HepG2 (cell line): ENCODE measurements around the gene ARPC1A. TPM values are rescaled to one million over a fixed set of nuclear protein-coding genes. Genes with fewer than 3 reads are reported as not detected.
A peak's percentile ranks its signal among the peaks of the same experiment; 100 is the strongest.

Experiments used
- ADNP ChIP-seq: sonication (generic); formaldehyde crosslinking; IDR thresholded peaks from 2 replicates; pipeline ENCODE4 v1.4.0; 2020; ENCODE audit warnings: missing genetic modification reagents
- CBFB ChIP-seq: sonication (generic); formaldehyde crosslinking; IDR thresholded peaks from 2 replicates; pipeline ENCODE4 v1.4.0; 2020; ENCODE audit warnings: missing genetic modification reagents
- DPF2 ChIP-seq: sonication (generic); formaldehyde crosslinking; IDR thresholded peaks from 2 replicates; pipeline ENCODE4 v1.4.0; 2020; ENCODE audit warnings: mild to moderate bottlenecking, low read depth, missing genetic modification reagents, borderline replicate concordance
- FOSL2 ChIP-seq: sonication (generic); formaldehyde crosslinking; IDR thresholded peaks from 2 replicates; pipeline ENCODE4 v1.4.0; 2020; ENCODE audit warnings: missing genetic modification reagents
- KLF6 ChIP-seq: IDR thresholded peaks from 2 replicates; pipeline ENCODE4 v1.8.0; 2016; ENCODE audit warnings: missing biosample characterization, missing genetic modification reagents
- KMT2A ChIP-seq: sonication (generic); formaldehyde crosslinking; IDR thresholded peaks from 2 replicates; pipeline ENCODE4 v1.4.0; 2020; ENCODE audit warnings: missing genetic modification reagents
- MED13 ChIP-seq: sonication (generic); formaldehyde crosslinking; IDR thresholded peaks from 2 replicates; pipeline ENCODE4 v1.5.0; 2020; ENCODE audit warnings: missing genetic modification reagents
- MTF1 ChIP-seq: sonication (generic); formaldehyde crosslinking; IDR thresholded peaks from 2 replicates; pipeline ENCODE4 v1.5.0; 2020; ENCODE audit warnings: missing genetic modification reagents
- NFE2L2 ChIP-seq: fragments of 150-350 bp; IDR thresholded peaks from 2 replicates; pipeline ENCODE4 v1.6.1; 2014; ENCODE audit warnings: low read length
- PTBP1 ChIP-seq: fragments of 200-400 bp; formaldehyde crosslinking; IDR thresholded peaks from 2 replicates; pipeline ENCODE4 v1.6.1; 2018; ENCODE audit warnings: low read length, low read depth; ENCODE audit not compliant: poor library complexity, severe bottlenecking
- SP1 ChIP-seq, 2 experiments: fragments of 450-650 bp in 1 of 2; sonication (generic) in 1 of 2; formaldehyde crosslinking in 1 of 2; IDR thresholded peaks; 2 replicates each; pipeline versions ENCODE4 v1.4.0 to v1.6.1; 2016 to 2020; ENCODE audit warnings: missing genetic modification reagents in 1 of 2
- SYNCRIP ChIP-seq: fragments of 200-400 bp; formaldehyde crosslinking; IDR thresholded peaks from 2 replicates; pipeline ENCODE4 v1.6.1; 2018; ENCODE audit warnings: mild to moderate bottlenecking, low read depth, low read length; ENCODE audit not compliant: insufficient read depth
- TEAD2 ChIP-seq: sonication (generic); formaldehyde crosslinking; IDR thresholded peaks from 2 replicates; pipeline ENCODE4 v1.9.0; 2021; ENCODE audit warnings: missing genetic modification reagents
- THYN1 ChIP-seq: sonication (generic); formaldehyde crosslinking; IDR thresholded peaks from 2 replicates; pipeline ENCODE4 v1.8.1; 2023; ENCODE audit warnings: low read depth, mild to moderate bottlenecking, moderate library complexity, missing genetic modification reagents, borderline replicate concordance
- ZEB1 ChIP-seq: IDR thresholded peaks from 2 replicates; pipeline ENCODE4 v1.6.1; 2012; ENCODE audit warnings: mild to moderate bottlenecking, low read depth, inconsistent platforms; ENCODE audit not compliant: insufficient replicate concordance
- ZNF432 ChIP-seq: sonication (generic); formaldehyde crosslinking; IDR thresholded peaks from 2 replicates; pipeline ENCODE4 v1.5.0; 2020; ENCODE audit warnings: missing genetic modification reagents, mild to moderate bottlenecking, borderline replicate concordance
- ZNF619 ChIP-seq: sonication (generic); formaldehyde crosslinking; IDR thresholded peaks from 2 replicates; pipeline ENCODE4 v1.4.0; 2020; ENCODE audit warnings: mild to moderate bottlenecking, missing genetic modification reagents
- polyA plus RNA-seq, 8 experiments: library from polyadenylated mRNA; depleted of rRNA in 3 of 8; stranded (reverse) in 7 of 8; unstranded in 1 of 8; fragments of >200 nt; fragmentation: Illumina TruSeq in 4 of 8; extraction: Trizol in 4 of 8; gene quantifications; 2 replicates each; pipeline versions ENCODE4 v1.2.1 to v1.2.3, GENCODE V29; 2011 to 2016; ENCODE audit warnings: low read depth in 4 of 8, missing spikeins in 1 of 8, mixed read lengths in 1 of 8; ENCODE audit not compliant: insufficient read depth in 1 of 8
- total RNA-seq, 5 experiments: library from RNA; depleted of rRNA; stranded (reverse); fragments of >200 nt; fragmentation: Illumina TruSeq; extraction: Trizol; gene quantifications; 2 replicates each; pipeline ENCODE4 v1.2.3, GENCODE V29; 2016; ENCODE audit warnings: low read depth in 1 of 5
- TF ChIP-seq, protein P1 (sequence below): sonication (generic); formaldehyde crosslinking; IDR thresholded peaks from 2 replicates; pipeline ENCODE4 v1.4.0; 2020; ENCODE audit warnings: low read depth, mild to moderate bottlenecking, missing genetic modification reagents
- TF ChIP-seq, protein P2 (sequence below): fragments of 450-650 bp; IDR thresholded peaks from 2 replicates; pipeline ENCODE4 v1.6.1; 2017
- TF ChIP-seq, protein P3 (sequence below): sonication (generic); formaldehyde crosslinking; IDR thresholded peaks from 2 replicates; pipeline ENCODE4 v1.8.1; 2023; ENCODE audit warnings: missing genetic modification reagents, mild to moderate bottlenecking, borderline replicate concordance
- TF ChIP-seq, protein P4 (sequence below): sonication (generic); formaldehyde crosslinking; IDR thresholded peaks from 2 replicates; pipeline ENCODE4 v1.8.0; 2022; ENCODE audit warnings: missing genetic modification reagents, mild to moderate bottlenecking, borderline replicate concordance
- TF ChIP-seq, protein P5 (sequence below): fragments of 450-650 bp; IDR thresholded peaks from 2 replicates; pipeline ENCODE4 v1.6.1; 2016
- TF ChIP-seq, protein P6 (sequence below): sonication (generic); formaldehyde crosslinking; IDR thresholded peaks from 2 replicates; pipeline ENCODE4 v1.4.0; 2020; ENCODE audit warnings: missing genetic modification reagents

ARPC1A gene
- total and polyA plus RNA-seq, 2 of the 13 experiments (the other 11 are each of a cell fraction or from before 2014, with no cell fraction given) = 44.3 to 88.5 TPM

DNA sequence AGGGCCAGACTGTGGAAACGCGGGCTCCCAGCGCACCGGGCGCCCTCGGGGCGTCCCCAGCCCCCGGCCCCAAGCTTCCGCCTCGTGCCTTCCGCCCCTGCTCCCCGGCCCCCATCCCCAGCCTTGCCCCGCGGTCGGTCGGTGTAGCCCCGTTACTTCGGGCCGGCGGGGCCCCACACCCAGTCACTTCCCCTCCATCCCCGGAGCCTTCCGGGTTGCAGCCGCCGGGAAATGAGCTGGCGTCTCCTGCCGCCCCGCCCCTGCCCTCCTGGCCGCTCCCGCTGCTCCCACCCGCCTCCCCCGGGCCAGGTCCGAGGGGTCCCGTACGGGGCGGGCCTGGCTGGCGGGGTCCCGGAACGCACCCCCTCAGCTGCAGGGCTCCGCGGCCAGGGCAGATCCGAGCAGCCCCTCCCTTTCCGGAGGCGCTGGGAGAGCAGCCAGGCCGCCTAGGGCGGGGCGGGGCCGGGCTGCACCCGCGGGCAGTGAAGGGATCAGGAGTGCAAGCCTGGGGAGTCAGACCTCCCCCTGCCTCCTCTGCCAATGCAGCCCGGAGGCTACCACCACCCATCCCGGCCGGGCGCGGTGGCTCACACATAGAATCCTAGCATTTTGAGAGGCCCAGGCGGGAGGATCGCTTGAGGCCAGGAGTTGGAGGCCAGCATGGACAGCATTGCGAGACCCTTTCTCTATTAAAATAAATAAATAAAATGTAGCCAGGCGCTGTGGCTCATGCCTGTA is 49.5 kb downstream of the ARPC1A start (continued):
- TF ChIP-seq KLF6 (CRISPR knock-in tag) (no peak), PTBP1 (no peak), DPF2 (CRISPR knock-in tag) (no peak), ZEB1 (no peak), TEAD2 (CRISPR knock-in tag) (no peak), SP1 (IDR thresholded peaks at IDR 0.05) (no peak), SP1 (CRISPR knock-in tag; IDR thresholded peaks at IDR 0.05) (peak; percentile 45; the same call in 1 of the 2 replicates), MED13 (no peak; the same call in 1 of the 2 replicates), SYNCRIP (no peak), ADNP (CRISPR knock-in tag) (no peak), MTF1 (CRISPR knock-in tag) (no peak), NFE2L2 (no peak), THYN1 (no peak), ZNF432 (no peak), ZNF619 (CRISPR knock-in tag) (no peak), KMT2A (CRISPR knock-in tag) (no peak), CBFB (0 out of 2 replicates have a peak, but pooled peaks have one; percentile 17), FOSL2 (CRISPR knock-in tag) (no peak)
- TF ChIP-seq, protein P1, sequence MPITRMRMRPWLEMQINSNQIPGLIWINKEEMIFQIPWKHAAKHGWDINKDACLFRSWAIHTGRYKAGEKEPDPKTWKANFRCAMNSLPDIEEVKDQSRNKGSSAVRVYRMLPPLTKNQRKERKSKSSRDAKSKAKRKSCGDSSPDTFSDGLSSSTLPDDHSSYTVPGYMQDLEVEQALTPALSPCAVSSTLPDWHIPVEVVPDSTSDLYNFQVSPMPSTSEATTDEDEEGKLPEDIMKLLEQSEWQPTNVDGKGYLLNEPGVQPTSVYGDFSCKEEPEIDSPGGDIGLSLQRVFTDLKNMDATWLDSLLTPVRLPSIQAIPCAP (CRISPR knock-in tag) = no peak
- TF ChIP-seq, protein P2, sequence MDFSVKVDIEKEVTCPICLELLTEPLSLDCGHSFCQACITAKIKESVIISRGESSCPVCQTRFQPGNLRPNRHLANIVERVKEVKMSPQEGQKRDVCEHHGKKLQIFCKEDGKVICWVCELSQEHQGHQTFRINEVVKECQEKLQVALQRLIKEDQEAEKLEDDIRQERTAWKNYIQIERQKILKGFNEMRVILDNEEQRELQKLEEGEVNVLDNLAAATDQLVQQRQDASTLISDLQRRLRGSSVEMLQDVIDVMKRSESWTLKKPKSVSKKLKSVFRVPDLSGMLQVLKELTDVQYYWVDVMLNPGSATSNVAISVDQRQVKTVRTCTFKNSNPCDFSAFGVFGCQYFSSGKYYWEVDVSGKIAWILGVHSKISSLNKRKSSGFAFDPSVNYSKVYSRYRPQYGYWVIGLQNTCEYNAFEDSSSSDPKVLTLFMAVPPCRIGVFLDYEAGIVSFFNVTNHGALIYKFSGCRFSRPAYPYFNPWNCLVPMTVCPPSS = no peak
- TF ChIP-seq, protein P3, sequence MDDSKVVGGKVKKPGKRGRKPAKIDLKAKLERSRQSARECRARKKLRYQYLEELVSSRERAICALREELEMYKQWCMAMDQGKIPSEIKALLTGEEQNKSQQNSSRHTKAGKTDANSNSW (CRISPR knock-in tag) = no peak
- TF ChIP-seq, protein P4, sequence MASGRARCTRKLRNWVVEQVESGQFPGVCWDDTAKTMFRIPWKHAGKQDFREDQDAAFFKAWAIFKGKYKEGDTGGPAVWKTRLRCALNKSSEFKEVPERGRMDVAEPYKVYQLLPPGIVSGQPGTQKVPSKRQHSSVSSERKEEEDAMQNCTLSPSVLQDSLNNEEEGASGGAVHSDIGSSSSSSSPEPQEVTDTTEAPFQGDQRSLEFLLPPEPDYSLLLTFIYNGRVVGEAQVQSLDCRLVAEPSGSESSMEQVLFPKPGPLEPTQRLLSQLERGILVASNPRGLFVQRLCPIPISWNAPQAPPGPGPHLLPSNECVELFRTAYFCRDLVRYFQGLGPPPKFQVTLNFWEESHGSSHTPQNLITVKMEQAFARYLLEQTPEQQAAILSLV = no peak
- TF ChIP-seq, protein P5, sequence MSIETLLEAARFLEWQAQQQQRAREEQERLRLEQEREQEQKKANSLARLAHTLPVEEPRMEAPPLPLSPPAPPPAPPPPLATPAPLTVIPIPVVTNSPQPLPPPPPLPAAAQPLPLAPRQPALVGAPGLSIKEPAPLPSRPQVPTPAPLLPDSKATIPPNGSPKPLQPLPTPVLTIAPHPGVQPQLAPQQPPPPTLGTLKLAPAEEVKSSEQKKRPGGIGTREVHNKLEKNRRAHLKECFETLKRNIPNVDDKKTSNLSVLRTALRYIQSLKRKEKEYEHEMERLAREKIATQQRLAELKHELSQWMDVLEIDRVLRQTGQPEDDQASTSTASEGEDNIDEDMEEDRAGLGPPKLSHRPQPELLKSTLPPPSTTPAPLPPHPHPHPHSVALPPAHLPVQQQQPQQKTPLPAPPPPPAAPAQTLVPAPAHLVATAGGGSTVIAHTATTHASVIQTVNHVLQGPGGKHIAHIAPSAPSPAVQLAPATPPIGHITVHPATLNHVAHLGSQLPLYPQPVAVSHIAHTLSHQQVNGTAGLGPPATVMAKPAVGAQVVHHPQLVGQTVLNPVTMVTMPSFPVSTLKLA = no peak
- TF ChIP-seq, protein P6, sequence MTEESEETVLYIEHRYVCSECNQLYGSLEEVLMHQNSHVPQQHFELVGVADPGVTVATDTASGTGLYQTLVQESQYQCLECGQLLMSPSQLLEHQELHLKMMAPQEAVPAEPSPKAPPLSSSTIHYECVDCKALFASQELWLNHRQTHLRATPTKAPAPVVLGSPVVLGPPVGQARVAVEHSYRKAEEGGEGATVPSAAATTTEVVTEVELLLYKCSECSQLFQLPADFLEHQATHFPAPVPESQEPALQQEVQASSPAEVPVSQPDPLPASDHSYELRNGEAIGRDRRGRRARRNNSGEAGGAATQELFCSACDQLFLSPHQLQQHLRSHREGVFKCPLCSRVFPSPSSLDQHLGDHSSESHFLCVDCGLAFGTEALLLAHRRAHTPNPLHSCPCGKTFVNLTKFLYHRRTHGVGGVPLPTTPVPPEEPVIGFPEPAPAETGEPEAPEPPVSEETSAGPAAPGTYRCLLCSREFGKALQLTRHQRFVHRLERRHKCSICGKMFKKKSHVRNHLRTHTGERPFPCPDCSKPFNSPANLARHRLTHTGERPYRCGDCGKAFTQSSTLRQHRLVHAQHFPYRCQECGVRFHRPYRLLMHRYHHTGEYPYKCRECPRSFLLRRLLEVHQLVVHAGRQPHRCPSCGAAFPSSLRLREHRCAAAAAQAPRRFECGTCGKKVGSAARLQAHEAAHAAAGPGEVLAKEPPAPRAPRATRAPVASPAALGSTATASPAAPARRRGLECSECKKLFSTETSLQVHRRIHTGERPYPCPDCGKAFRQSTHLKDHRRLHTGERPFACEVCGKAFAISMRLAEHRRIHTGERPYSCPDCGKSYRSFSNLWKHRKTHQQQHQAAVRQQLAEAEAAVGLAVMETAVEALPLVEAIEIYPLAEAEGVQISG (CRISPR knock-in tag) = peak; percentile 49
